GM21717 (cell line): ENCODE measurements around the gene OR52D1.

Experiments
- ATAC-seq: cut with Tn5 transposase; IDR thresholded peaks from one replicate; pipeline ENCODE4 v1.9.1; 2021; ENCODE audit warnings: mild to moderate bottlenecking, moderate library complexity; ENCODE audit not compliant: unreplicated experiment

OR52D1 gene

DNA sequence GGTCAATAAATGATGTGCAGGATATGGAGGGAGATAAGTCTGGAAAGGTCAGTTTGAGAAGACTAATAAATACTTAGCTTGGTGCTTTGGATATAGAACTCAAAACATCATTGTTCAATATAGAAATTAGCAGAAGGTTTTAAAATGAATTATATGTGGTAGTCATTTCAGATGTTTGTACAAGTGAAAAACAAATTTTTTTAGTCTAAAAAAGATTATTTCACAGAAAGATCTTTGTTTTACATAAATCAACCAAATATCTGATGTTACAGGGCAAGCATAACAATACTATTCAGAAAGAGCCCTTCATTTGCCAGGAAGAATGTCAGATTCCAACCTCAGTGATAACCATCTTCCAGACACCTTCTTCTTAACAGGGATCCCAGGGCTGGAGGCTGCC, at the start of gene OR52D1:
OR52D1 (plus strand) TSS at position 301 of the 400 bp plus-strand sequence; CDS start at position 323, 22 bp downstream.
- no peak for ATAC-seq

DNA sequence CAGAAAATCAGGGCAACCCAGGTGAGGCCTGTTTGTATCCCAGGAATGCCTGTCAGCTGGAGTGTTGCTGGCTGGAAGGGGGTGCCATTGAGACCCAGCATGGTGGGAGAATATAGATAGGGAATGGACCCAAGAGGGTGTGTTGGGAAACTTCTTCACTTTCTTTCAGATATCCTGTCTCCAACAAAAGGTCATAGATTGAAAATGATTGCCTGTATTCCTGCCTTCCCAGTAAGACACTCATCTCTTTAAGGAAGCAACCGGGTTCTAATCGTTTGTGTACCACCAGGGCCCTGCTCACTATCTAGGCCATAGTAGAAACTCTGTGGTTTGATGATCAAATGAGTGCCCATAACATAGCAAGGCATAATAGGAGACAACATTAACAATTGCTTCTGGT, 47.1 kb upstream of the OR52D1 start, which contains the start of gene OR51I1:
OR51I1 (minus strand) TSS at position 101 of the 400 bp plus-strand sequence; CDS start at position 101, 0 bp downstream.
- no peak for ATAC-seq

DNA sequence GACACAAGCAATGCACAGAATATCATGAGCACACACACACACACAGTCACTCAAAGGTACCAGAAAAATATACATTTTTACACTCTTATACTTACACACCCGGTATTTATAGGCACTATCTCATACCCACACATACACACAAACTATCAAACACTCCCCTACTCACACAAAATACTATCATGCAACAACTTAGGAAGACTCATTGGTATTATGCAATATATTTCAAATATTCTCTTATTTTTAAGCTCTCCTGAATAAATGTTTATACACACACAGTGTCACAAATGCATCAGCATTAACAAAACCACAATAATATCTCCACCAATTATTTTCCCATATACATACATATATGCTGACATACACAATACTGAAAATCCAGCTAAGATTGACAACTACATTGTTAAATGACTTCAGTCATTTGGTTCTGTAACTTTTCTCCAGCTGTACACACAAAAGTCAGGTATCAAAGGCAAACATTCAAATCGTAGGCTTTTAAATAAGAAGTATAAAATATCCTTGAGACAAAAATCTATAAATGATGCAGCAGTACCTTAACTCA, 44.6 kb upstream of the OR52D1 start:
- no peak for ATAC-seq

- no peak for ATAC-seq
Measured at GRCh38 chr11:5449023-5449422, 39.5 kb upstream of the OR52D1 start, which contains the start of gene OR51I2. TSS of gene OR51I2 (plus strand) at chr11:5449323. CDS start at chr11:5453489, 4,166 bp downstream.

DNA sequence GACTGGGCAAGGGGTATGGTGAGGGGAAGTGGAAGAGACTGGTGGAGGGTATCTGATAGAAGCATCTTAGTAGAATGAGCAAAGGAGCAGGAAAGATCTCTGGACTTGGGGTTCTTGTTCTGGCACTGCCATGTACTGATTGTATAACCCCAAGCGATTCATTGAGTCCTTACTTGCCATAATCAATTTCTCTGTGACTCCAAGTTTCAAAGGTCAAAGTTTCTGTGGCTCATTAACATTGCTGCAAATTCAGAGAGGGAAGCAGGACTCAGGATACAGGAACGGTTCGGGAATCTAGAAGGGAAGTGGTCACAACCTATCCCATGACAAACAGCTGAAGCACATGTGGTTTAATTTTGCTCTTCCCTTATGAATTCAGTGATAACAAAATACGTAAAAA, 39.1 kb upstream of the OR52D1 start:
- no peak for ATAC-seq

- no peak for ATAC-seq
Measured at GRCh38 chr11:5460983-5461621, 27.4 kb upstream of the OR52D1 start.

DNA sequence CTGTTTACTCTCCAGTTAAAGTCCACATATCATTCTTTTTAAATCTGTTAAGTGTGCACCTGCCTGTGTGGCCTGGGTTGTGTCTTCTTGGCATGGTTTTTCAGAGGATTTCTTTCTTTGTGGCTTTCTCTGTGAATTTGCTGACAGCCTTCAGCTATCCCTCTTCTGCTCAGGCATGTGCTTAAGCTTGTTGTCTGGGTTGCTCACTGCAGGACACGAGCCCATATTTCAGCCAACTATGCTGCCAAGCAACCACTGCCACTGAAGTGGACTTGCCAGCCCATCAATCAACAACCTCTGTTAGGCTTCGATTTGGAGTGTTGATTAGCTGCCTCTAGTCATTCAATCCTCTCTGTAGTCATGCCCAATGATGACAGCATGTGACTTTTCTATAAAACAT, 21.0 kb upstream of the OR52D1 start:
- ATAC-seq: no peak

GRCh38 chr11:5473921-5474320, 14.6 kb upstream of the OR52D1 start:
- ATAC-seq: no peak

GRCh38 chr11:5476186-5476819, 12.2 kb upstream of the OR52D1 start:
- ATAC-seq: peak; percentile 79

DNA sequence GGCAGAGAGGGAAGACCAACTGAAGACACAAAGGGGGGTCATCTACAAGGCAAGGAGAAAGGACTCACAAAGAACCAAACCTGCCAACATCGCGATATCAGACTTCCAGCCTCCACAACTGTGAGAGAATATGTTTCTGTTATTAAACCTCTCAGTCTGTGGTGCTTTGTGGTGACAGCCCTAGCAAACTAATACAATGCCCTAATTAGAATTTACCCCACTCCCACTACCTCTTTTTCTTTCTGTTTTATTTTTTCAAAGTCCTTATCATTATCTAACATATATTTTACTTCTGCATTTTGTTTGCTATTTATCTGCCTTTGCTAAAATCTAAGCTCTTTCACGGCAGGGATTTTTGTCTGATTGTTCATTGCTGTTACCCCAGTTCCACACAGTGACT, 2.5 kb upstream of the OR52D1 start:
- ATAC-seq: no peak

GRCh38 chr11:5486421-5486820, 2.1 kb upstream of the OR52D1 start:
- no peak for ATAC-seq

GRCh38 chr11:5488798-5489399, 414 bp downstream of the OR52D1 start:
- ATAC-seq: no peak

DNA sequence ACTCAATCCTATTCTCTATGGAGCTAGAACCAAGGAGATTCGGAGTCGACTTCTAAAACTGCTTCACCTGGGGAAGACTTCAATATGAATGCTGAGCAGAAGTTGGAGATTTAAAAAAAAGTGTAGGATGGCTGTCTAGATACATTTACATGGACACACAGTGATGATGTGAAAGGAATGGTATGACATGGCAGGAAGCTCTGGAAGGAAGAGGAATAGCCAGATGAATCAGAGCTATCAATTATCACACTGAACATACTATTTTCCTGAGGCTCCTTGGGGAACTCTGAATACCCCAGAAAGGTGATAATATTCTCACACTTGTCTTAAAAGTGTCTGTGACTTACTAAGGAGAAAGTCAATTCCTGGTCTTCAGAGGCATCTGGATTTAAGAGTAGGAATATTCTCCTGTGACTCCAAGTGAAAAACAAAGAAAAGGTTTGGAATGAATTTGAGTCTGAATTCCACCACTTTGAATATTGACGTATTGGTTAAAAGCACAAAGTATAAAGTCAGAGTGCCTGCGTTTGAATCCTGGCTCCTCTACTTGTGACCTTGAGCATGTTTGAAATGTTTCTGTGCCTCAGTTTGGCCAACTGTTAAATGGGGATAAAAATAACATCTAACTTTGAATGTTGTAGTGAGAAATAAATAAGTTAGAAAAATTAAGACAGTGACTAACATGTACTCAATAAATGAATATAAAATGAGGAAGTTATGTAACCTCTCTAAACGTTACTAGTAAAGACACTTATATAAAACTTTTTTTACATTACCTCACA, 1.3 kb downstream of the OR52D1 start:
- no peak for ATAC-seq

DNA sequence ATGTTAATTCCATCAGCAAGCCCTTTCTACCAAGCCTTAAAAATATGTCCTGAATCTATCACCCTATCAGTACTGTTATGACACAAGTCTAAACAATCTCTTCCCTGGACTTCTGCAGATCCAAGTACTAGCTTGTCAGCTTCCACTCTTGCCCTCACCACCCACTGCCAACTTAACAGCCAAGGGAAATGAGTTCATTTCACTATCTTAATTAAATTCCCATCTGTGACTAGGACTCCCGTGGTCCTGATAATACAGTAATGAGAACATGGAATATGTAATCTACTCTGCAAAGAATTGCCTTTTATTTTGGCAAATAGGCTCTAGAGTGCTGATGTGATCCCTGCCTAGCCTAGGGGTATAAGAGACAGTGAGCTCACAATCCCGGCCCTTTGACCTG, 11.2 kb downstream of the OR52D1 start:
- ATAC-seq: no peak

DNA sequence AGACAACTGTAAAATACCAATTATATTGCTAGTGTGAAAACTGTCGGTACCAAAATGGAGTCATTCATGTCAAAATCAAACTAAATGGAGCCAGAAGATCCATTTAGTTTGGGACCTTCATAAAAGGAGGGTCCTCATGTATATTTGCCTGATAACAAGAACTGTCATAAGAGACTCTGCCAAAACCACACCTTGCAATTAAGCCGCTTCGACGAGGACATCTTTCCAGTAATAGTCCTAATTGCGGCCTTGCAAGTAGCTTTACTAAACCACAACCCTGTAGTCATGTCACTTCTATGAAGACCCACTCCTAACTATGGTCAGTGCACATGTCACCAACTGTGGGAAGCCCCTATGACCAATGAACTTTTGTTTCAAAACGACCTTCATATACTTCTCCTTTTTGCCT, 11.9 kb downstream of the OR52D1 start:
- ATAC-seq: no peak

GRCh38 chr11:5504403-5504921, 16.0 kb downstream of the OR52D1 start:
- no peak for ATAC-seq

DNA sequence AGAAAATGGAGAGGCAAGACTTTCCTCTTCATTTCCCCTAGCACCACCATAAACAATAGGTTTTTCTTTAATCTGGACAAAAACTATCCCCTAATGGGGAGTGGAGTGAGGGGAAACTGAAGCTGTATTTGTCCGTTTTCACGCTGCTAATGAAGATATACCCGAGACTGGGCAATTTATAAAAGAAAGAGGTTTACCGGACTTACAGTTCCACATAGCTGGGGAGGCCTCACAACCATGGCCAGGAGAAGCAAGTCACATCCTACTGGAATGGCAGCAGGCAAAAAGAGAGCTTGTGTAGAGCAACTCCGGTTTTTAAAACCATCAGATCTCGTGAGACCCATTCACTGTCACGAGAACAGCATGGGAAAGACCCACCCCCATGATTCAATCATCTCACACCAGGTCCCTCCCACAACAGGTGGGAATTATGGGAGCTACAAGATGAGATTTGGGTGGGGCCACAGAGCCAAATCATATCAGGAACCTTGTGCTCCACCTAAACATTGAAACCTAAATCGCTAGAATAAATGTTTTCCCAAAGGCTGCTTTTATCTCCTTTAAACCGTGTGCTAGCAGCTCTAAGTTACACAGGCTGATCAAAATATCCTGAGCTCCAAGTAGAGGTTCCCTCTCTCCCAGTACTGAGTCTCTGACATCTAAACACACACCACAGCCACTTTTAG, 17.0 kb downstream of the OR52D1 start:
- ATAC-seq: no peak

DNA sequence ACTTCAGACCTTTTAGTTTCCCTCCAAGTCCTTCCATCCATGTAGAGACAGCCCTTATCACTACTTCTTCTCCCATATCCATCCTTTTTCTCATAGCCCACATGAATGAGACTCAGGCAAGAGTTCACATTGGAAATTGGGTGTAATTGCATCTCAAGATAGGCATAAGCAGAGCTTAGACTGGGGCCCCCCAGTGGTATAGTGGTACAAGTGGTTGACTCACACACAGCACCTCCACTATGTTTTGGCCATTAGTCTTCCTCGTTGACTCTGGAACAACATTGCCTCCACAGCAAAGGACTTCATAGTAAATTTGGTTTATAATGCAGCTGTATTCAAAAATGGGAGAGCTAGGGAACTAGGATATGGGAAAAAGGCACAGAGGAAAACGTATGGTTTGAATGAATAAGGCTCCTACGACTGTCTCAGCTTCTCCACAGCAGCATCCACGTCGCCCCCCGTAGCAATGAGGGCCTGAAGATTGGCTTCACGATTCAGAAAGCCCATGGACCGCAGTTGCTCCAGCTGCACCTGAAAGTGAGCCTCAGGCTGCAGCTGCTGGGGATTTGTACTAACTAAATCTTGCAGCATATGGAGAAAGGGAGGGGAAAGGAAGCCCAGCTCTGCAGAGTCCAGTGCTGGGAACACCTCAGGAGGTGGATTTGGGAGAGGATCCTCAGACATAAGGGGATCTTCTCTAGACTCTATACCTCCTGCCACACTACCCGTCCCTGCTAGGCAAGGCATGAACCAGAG, 18.9 kb downstream of the OR52D1 start:
- no peak for ATAC-seq

- no peak for ATAC-seq
Measured at GRCh38 chr11:5507933-5508305, 19.4 kb downstream of the OR52D1 start.

DNA sequence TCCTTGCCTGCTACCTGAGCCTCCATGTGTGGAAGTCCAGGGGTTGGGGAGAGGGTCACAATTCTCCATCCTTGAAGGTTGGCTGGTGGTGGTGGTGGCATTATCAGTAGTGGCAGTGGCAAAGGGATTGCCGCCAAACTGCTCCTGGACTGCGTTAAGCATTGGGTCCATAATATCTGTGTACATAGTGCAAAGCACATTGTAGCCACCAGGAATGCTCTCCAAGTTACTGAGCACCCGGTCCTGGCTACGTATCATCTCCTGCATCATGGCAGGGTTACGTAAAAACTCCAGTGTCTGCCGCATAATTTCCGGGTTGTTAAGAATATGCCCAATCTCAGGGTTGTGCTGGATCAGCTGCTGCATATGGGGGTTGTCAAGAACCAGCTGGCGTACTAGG, 20.1 kb downstream of the OR52D1 start:
- no peak for ATAC-seq
